ENCODE data around the gene RPLP2.

RPLP2 gene

DNA sequence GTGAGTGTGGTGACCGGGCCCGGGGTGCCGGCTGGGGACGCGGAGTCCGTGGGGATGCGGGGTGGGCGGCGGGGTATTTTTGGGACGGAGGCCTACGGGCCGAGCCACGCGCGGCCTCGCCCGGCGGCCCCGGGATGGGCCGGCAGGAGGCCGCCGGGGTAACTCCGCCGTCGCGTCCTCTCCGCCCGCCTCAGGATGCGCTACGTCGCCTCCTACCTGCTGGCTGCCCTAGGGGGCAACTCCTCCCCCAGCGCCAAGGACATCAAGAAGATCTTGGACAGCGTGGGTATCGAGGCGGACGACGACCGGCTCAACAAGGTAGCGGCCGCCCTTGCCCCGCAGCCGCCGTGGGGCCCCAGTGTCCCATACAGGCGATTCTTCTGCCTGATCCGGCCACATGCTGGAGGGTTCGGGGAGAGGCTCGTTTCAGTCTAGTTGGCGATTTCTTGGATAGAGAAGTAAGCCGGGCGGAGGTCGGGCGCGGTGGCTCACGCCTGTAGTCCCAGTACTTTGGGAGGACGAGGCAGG is 337 bp downstream of the RPLP2 start:
- DNase-seq: no peak

DNA sequence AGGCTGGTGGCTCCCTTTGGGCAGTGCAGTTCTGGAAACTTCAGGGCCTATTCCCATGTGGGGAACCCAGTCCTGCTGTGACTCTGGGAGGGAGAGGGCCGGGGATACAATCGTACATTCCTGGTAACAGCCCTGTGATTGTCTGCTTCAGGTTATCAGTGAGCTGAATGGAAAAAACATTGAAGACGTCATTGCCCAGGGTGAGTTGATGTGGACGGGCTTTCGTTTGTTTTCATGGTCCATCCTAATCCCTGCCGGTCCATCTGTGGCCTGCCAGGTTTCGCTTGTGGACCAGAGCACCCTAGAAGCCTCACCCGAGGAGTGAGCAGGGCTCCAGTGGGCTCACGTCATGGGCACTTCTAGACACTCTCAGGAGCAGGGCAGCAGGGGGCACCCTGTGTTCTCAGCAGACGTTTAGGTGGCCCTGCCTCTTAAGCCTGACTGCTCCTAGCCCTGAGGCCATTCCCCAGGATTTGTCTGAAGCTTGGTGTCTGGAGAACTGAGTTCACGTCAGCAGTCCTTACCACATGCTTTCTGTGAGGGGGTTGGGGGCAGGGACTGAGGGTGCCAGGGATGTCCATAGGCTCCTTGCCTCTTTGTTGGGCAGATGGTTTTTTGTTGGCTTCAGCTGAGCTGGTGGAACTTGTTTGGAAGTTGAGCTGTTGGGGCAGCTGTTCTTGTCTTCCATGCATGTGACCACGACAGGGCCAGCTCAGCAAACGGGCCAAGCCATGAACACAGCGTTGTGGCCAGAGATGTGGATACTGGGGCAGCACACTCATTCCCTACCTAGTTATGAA is 1.9 kb downstream of the RPLP2 start:
- no peak for DNase-seq

DNA sequence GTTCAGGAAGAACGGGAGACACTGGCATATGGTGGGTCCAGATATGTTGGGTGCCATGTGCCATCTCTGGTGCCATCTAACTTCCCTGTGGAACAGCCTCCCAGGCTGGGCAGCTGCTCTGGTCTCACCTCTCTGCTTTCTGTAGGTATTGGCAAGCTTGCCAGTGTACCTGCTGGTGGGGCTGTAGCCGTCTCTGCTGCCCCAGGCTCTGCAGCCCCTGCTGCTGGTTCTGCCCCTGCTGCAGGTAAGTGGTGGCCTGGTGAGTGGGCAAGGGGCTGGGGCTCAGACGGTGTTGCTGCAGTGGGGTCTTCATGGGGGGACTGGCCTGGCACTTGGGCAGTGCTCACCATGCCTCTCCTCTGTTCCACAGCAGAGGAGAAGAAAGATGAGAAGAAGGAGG is 2.6 kb downstream of the RPLP2 start:
- DNase-seq: no peak

DNA sequence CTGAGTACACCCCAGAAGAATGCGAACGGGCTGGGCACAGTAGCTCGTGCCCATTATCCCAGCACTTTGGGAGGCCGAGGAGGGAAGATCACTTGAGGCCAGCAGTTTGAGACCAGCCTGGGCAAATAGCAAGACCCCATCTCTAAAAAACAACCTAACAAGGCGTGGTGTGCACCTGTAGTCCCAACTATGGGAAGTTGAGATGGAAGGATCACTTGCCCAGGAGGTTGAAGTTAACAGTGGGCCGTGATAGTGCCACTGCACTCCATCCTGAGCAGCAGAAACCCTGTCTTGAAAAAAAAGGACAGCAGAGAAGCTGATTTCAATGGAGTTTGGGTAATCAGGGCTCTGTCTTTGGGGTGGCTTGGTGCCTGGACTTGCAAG is 3.3 kb downstream of the RPLP2 start:
- no peak for DNase-seq

DNA sequence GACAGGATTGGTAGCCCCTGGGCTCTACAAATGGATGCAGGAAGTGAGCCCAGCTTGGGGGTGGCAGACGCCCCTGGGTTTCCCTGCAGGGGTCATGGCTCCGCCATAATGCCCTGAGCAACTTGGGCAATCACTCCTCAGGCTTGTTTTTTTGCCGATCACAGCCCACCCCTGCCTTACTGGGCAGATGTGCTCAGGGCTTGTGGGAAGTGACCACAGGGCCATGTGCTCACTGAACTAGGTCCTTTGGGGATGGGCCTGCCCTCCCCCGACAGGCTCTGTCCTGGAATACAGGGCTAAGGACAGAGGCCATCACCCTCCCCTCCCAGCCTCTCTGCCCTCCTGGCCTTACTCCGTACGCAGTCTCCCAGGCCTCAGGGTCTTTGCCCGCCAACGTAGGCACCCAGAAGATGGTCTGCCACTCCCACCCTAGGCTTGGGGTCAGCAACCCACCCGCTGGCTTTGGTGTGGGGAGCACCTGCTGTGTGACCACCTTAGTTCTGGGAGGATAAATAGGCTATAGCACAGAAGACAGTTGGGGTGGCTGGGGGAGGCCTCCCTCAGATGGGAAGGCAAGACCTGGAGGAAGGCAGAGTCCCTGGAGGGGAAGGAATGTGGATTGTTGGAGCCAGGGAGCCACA is 3.8 kb downstream of the RPLP2 start:
- no peak for DNase-seq

DNA sequence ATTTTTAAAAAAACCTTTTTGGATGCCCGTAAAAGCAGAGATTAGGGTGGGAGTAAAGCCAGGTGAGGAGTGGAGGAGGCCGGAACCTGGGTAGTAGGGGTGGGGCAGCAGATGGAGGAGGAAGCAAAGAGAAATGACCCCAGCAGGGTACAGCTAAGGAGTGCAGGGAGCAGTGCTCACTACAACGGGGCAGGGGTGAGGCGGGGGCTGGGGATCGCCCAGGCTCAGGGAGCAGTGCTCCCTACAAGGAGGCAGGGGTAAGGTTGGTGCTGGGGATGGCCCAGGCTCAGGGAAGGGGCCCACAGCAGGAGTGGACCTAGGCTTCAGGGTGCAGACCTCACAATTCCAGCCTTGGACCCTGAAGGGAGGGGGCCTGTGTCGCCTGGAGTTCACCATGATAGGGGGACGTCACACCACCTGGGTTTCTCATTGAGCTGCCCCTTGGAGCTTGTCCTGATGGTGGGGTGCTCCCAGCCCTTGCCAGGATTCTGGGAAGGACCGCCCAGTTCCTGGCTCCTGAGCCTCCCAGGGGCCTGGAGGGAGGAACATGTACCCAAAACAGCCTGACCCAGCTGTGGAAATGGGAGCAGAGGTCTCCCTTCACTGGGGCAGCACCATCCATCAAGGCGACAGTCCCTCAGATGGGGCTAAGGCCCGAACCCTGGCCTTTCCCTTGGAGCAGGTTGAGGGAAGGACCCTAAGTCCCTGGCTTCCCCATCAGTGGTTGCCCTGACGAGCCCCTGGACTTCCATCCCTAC is 6.1 kb downstream of the RPLP2 start:
- DNase-seq: no peak

DNA sequence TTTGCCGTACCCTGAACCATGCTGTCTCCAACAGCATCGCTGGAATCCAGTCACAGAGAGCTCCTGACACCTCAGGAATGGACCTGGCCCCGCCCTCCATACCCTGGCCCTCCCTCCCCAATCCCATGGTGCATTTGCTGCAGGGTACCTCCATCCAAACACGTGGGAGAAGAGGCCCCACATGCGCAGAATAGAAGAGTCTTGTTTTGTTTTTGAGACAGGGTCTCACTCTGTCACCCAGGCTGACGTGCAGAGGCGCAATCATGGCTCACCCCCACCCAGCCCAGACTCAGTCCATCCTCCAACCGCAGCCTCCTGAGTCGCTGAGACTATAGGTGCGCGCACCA is 6.6 kb downstream of the RPLP2 start:
- no peak for DNase-seq

DNA sequence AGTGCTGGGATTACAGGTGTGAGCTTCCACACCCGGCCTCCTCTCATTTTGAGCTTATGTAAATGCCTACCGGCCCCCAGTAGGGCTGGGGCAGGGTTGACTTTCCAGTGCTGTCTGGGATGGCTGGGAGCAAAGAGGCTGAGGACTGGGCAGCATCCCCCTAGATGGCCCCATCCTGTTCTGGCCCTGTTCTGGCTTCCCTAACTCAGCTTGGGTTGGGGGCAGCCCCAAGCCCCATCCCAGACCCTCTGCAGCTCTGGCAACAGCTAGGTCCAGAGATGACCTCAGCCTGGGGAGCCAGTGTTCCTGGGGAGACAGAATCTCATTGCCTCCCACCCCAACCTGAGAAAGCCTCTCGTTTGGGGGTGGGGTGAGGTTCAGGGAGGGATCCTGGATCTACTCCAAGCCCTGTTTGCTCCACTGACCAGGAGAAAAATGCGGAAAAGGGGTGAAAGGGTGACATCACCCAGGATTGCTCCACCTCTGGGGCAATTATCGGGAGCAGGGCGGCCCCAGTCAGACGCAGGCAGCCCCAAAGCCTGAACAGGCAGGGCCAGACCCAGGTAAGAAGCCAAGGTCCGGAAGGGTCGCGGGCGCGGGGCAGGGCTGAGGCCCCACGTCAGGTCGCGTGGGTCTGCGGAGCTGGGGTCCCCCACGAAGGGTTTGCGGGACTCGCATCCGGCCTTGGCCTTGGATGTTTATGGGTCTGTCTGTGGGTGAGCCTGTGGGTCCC is 8.8 kb downstream of the RPLP2 start, which contains the start of gene PNPLA2:
Gene PNPLA2, plus strand, starts transcription at position 519 of the 733 bp plus-strand sequence. CDS start 805 bp downstream, outside the sequence.
- no peak for DNase-seq

DNA sequence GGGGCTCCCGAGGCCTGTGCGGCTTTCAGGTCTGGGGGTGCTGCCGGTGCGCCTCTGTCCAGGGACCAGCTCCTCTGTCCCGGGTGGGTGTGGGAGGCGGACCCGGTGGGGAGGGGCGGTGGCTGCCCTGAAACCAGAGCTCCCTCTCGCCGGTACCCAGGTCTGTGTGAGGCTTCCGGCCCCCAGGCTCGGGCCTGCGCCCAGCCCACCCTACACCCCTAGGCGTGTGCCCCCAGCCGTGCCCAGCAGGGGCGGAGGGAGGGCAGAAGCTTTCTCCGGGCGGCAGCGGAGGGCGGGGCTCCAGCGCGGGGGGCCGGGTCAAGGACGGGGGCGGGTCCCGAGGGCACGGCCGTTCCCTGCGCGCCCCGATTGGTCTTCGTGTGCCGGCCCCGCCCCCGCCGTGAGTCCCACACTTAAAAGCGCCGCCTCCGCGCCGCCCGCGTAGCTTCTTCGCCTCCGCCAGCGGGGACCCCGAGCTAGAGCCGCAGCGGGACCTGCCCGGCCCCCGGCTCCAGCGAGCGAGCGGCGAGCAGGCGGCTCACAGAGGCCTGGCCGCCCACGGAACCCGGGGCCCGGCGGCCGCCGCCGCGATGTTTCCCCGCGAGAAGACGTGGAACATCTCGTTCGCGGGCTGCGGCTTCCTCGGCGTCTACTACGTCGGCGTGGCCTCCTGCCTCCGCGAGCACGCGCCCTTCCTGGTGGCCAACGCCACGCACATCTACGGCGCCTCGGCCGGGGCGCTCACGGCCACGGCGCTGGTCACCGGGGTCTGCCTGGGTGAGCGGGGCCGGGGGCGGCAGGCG is 9.6 kb downstream of the RPLP2 start:
- DNase-seq: peak; percentile 94

DNA sequence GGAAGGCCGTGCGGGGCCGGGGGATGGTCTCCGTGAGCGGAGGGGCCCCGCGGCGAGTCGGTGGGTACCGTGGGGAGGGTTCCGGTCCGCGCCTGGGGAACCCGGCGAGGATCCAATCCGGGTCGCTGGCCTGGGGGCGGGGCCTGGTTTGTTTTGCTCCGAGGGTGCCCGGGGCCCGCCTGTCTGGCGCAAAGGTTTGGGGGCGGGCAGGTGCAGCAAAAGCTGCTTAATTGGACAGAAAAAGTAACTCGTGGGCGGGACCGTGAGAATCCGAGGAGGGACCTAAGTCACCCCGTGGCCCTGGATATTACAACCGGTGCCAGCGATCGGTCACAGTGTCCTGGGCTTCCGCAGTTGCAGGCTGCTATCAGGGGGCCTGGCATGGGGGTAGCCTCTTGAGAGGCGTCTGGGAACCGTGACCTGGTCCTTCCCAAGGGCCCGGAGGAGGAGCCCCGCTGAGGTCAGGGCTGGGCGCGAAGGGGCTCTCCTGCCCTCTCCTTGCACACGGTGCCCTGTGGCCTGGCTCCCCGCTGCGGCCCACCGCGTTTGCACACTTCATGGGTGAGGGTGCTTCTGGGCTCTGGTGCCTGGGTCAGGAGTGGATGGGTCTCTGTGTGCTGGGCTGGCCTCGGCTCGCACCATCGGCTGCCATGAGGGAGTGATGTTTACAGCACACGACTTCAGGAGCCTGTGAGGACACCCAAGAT is 10.3 kb downstream of the RPLP2 start:
- DNase-seq: peak; percentile 96

DNA sequence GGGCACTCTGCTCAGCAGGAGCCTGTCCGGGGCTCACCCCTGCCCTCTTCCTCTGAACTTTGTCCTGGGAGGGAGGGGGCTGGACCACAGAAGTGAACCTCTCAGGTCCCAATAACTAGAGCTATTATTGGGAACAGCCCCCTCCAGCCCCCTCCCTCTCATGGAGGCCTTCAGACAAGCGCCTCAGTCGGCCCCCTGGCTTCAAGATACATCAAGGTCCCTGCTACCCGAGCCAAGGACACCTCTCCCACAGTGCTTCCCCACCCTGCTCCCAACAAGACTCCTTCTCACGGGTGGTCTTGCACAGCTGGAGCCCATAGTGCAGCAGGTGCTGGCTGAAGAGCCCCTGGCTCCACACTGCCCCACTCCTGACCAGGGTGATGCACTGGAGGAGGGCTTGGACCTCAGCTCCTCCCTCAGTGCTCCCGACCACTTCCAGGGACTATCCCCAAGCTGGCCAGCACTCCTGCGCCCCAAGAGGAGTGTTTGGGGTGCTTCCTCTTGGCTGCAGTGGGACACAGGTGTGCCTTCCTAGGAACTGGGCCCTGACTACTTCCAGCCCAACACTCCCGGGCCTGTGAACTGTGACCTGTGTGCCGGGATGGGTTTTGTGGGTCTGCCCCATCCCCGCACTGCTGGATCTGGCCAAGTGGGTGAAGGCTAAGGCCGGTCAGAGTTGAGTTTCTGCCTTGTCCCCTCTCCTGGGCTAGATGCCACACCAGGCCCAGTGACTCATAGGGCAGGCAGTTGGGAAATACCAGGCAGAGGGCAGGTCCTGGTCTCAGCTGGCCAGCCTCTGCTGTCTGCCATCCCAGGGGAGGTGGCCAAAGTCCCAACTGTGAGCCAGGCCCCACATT is 11.1 kb downstream of the RPLP2 start:
- DNase-seq: no peak

DNA sequence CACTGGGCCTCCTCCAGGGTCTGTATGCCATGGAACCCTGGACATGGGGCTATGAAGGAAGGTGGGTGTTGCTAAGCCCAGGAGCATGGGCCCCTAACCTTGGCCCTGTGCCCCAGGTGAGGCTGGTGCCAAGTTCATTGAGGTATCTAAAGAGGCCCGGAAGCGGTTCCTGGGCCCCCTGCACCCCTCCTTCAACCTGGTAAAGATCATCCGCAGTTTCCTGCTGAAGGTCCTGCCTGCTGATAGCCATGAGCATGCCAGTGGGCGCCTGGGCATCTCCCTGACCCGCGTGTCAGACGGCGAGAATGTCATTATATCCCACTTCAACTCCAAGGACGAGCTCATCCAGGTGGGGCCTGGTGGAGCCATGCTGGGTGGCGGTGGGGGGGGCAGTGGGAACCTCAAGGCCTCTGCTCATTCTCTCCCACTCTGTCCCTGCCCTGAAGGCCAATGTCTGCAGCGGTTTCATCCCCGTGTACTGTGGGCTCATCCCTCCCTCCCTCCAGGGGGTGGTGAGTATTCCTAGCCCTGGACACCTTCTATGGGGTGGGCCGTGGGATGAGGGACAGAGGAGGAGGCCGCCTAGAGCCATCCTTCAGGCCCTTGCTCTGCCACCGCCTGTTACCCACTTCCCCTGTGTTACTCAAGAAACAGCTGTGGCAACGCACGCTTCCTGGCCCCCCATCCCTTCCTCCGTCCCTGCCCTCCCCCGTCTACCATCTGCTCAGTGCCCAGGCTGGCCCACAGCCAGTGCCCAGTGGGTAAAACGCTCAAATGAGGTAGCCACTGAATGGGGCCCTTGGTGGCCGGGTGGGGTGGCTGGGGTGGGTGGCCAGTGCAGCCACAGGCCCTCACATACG is 12.0 kb downstream of the RPLP2 start:
- no peak for DNase-seq

DNA sequence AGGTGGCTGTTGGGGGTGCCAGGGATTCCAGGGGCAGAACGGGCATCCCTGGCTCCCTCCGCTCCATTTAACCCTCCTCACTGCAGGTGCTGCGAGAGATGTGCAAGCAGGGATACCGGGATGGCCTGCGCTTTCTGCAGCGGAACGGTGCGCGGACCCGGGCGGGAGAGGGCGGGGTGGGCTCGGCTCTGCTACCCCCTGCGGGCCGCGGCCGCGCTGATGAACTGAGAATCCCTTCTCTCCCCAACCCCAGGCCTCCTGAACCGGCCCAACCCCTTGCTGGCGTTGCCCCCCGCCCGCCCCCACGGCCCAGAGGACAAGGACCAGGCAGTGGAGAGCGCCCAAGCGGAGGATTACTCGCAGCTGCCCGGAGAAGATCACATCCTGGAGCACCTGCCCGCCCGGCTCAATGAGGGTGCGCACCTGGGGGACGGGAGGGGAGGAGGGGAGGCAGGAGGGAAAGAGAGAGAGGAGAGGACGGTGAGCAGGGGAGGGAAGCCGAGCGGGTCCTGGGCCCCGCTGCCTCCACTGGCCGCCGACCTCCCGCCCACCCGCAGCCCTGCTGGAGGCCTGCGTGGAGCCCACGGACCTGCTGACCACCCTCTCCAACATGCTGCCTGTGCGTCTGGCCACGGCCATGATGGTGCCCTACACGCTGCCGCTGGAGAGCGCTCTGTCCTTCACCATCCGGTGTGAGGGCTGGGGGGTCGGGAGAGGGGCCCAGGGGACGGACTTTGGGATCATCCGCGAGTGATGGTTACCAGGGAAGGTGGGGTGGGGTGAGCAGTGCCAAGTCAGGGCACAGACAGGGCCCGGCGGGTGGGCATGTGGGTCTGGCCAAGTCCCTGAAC is 13.9 kb downstream of the RPLP2 start:
- no peak for DNase-seq

DNA sequence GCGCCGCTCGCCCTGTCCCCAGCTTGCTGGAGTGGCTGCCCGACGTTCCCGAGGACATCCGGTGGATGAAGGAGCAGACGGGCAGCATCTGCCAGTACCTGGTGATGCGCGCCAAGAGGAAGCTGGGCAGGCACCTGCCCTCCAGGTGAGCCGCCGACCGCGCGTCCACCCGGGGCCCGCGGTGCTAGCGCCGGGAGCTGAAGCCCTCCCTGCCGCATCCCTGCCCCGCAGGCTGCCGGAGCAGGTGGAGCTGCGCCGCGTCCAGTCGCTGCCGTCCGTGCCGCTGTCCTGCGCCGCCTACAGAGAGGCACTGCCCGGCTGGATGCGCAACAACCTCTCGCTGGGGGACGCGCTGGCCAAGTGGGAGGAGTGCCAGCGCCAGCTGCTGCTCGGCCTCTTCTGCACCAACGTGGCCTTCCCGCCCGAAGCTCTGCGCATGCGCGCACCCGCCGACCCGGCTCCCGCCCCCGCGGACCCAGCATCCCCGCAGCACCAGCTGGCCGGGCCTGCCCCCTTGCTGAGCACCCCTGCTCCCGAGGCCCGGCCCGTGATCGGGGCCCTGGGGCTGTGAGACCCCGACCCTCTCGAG is 14.6 kb downstream of the RPLP2 start:
- no peak for DNase-seq

DNA sequence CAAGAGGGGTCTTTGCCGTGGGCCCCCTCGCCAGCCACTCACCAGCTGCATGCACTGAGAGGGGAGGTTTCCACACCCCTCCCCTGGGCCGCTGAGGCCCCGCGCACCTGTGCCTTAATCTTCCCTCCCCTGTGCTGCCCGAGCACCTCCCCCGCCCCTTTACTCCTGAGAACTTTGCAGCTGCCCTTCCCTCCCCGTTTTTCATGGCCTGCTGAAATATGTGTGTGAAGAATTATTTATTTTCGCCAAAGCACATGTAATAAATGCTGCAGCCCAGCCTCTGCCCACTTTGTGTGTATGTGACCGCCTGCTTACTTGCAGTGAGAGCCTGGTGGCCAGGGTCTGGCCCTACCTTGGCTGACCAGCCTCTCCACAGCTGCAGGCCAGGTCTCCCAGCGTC is 15.2 kb downstream of the RPLP2 start:
- DNase-seq: no peak

DNA sequence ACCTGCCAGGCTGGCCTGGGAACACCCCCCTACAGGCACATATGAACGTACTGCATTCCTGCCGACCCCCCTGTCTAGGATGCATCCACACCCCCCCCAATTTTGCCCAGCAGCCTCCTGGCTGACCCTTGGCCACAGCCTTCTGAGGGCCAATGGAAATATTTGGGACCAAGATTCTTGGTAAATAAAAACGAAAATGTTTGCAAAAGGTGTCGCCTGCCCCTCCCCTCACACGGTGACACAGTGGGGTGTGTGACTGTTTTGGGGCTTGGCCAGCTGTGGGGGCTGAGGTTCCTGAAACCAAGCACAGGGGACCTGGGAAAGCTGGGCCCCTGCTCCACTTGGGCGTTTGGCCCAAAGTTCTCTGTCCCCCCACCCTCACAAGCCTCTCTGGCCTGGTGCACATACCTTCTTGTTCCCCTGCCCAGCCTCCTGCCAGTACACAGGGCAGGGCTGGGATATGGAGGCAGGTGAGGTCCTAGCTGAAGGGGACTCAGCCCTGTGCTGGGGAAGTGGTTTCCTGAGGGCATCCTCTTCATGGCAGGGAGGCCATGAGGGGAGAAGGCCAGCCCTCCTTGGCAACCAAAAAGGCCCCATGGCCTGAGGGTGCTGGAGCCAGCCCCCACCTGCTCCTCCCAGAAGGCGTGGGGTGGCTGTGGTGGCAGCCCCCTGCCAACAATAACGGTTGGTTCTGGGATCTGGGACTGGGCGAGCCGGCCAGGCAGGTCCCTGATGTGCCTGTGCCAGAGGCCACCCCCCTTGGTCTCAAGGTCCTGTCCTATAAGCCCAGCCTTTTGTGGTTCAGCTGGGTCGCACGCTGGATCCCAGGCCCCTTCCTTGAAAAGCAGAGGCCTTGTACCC is 15.8 kb downstream of the RPLP2 start:
- DNase-seq: no peak

DNA sequence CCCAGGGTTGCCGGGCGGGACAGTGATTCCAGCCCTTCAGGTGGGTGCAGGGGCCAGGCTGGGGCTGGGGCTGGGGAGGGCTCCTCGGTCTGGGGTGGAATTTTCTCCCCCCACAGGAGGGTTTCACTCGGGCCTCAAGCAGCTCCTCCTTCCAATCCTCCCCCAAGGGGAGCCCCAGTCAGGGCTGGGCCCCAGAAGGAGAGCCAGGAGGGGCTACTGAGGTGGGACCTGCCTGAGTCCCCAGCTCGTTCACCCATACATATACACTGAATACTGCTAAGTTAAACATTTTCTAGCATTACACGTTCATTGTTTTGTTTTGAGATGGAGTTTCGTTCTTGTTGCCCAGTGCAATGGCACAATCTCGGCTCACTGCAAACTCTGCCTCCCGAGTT is 16.5 kb downstream of the RPLP2 start:
- DNase-seq: no peak
